ENCODE measurements around the gene TLE7.

Gene TLE7

DNA sequence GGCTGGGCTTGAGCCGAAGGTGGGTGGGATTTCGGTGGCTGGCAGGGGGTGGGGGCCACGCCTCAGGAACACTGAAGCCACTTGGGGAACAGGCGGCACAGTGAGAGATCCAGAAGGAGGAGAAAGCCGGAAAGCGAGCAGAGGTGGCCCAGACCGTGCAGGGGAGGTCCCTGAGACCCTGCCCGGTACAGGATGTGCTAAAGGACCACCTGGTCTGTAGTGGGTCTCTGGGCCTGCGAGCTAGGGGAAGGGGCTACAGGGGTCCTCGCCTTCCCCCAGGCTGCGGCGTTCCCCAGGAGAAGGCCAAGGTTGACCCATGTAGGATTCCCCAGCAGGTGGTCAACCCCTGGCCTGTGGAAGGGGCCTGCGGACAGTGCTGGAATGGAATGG, at the start of gene TLE7:
TSS of gene TLE7 (minus strand) at position 4 of the 390 bp plus-strand sequence. CDS start 8,730 bp downstream, outside the sequence.
- DNase-seq: no peak

DNA sequence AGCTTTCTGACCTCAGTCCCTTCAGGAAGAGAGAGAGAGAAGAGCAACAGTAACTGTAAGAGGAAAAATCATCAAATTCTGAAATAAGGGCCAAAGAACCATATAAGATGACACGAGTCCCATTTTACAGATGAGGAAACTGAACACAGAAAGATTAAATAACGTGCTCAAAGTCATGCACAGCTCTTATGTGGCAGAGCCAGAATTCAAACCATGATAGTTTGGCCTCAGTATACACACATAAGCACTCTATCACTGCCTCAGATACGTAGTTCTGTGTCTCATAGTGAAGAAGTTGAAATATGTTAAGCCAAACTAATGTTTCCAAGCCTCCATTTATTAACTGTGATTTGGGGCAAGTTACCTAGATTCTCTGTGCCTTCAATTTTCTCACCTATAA, 49.2 kb upstream of the TLE7 start:
- DNase-seq: no peak

DNA sequence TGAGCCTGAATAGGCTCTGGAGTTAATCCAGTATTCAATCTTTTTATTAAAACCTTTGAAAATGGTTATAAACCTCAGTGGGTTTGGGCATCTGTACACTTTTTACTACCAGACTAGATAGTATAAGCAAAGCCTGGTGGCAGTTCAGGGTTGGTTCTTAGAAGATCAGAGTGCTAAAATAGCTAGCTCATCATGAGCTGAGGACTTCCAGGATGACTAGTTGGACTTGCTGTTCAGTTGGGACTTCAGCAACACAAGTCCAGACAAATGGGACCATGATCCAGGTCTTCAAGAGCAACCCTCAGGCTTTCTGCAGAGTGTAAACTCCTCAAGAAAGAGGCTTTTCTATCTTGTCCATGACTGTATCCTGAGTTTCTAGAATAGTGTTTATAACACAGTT, 48.5 kb upstream of the TLE7 start:
- no peak for DNase-seq

DNA sequence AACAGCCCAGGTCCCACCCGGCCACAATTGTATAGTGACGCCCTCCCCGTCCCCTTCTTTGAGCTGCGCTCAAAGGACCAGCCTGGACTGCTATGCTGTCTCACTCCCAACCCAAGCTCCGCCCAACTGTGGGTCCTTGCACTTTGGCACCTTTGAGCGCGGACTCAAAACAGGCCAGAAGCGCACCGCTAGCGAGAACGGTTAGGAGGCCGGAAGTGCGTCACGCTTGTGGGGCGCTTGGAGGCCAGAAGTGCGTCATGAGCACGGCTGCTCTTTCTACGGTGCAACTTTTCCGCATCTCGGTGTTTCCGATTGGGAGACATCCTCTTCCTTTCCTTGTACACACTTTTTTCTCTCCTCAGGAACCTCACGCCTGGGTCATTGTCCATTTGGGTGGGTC, 47.3 kb upstream of the TLE7 start, which contains the start of gene ZNF19:
TSS of gene ZNF19 (minus strand) at position 203 of the 400 bp plus-strand sequence. CDS start 7,210 bp downstream, outside the sequence.
- DNase-seq: no peak

DNA sequence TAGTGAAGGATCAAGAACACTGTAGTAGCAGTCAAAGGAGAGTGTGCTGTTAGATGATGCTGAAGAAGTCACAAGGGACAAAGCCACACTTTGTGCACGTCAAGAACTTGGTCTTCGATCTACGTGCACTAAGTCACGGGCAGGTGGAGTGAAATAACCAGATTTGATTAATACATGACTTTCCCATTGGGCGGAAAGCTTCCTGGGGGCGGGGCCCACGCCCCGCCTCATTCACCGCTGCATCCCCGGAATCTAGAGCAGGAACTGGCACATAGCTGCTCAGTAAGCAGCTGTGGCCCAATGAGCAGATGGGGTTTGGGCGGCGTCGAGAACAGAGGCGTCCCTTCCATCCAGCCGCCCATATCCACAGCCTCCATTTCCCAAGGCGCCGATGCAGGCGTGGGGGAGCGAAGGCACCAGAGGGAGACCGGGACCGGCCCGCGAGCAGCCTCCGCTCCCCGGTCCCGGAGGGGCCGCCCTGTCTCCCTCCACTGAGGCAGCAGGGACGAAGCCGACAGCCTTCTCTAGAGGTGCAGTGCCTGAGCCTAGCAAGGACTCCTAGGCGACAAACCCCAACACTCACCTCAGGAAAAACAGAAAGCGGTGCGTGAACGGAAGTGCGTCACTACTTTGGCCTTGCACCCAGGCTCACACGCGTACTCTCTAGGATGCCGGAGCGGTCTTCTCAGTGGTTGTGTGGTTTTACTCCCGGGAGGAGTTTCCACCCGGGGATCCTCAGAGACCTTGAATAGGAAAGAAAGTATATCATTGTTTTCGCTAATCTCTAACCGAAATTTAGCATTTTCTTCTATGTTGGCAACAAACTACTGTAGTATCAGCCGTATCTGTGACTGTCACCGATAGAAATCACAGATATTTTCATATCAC, 42.4 kb upstream of the TLE7 start:
- peak; percentile 93 for DNase-seq

DNA sequence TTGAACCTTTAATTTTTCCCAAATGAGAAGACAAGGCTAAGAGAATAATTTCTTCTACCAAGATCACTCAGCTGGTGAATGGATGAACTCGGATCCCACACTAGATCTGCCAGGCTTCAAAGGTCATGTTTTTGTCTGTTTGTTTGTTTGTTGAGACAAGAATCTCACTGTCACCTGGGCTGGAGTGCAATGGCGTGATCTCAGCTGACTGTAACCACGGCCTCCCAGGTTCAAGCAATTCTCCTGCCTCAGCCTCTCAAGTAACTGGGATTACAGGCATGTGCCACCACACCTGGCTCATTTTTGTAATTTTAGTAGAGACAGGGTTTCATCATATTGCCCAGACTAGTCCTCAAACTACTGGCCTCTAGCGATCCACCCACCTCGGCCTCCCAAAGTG, 40.7 kb upstream of the TLE7 start:
- no peak for DNase-seq

DNA sequence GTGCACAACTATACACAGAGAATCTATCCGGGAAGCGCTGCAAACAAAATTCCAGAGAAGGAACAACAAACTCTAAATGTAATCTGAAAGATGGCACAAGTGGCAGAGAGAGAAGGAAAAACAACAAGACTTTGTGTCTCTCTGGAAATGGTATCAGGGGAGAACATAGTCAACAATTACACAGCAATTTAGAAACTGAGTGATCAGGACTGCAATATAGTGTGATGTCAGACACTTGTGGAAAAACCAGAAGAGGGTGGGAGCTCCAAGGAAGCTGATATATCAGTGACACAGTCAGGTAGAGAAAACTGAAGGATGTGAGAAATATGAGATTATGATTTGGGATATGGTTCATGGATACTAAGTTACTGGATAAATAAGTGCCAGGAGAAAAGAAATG, 39.1 kb upstream of the TLE7 start:
- DNase-seq: no peak

DNA sequence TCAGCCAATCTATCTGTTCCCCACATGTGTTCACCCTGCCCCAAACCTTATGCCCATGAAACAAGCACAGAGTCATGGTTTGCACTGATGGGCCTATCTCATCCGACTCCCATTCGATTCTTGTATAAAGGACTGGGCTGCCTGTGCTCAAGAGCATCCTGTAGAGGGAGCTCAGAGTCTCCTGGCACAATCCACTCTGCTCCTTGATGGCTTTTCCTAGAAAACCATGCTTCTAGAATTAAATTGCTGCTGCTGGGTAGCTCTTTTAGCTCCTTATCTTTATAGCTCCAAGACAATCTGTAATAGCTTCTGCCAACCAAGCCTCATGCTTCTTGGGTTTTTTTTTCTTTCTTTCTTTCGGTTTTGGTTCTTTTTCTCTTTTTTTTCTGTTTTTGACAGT, 37.6 kb upstream of the TLE7 start:
- peak; percentile 27 for DNase-seq

DNA sequence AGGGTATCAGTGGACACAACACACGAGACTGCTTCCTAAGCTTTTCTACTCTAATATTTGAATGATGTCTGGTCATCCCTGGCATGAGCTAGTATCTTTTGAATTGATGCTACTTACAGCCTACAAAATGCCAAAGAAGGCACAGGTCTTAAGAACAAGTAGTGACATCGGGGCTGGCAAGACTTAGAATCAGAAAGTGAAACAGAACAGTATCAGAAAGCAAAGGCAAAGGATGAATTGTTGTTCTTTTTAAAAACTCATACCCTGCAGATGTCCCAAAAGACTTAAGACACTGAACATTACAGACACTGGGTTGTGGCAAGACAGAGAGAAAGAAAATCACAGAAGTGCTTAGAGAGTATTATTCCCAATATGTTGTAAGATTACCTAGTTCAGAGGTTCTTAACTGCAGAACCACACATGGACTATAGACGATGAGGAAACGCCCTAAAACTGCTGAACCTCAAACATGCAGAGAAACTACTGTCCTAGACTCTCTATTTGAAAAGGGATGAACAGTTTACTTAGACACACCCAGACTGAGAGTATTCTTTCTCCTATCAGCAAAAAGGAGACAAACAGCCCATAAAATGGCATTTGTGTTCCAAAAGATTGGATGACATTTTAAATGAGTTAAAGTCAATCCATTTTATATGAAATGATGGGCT, 34.7 kb upstream of the TLE7 start:
- DNase-seq: no peak

DNA sequence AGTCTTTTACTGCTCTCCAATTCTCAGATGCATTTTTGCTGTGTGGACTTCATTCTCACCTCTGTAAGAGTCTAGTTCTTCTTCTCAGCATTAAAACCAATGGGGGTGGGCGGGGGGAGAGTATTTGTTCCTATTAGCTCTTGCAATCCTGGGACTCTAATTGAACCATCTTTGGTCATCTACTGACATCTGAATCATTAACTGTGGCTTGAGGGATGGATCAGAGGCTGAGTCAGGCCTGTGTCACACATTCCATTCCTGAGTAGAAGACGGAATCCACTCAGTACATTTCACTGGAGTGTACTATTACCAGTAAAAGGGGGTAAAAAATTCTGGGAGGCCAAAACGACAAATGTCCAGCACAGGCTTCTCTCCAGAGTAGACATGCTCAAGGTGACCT, 33.0 kb upstream of the TLE7 start:
- no peak for DNase-seq

DNA sequence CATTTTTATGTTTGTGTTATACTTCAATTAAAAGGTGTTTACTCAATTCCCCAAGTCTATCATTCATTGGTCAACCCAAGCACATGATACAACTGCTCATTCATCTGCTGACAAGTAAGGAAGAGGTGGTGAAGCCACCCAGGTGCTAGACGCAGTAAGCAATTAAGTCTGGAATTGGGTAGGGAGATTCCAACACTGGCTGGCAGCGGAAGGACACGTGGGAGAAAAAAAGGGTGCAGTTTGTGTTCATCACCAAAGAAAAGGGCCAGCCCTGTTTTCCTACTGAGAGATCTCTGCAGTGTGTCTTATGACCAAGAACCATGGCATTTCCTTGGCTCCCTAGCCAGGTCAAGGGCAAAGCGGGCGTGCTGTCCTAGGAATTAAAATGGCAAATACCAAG, 32.0 kb upstream of the TLE7 start:
- no peak for DNase-seq

DNA sequence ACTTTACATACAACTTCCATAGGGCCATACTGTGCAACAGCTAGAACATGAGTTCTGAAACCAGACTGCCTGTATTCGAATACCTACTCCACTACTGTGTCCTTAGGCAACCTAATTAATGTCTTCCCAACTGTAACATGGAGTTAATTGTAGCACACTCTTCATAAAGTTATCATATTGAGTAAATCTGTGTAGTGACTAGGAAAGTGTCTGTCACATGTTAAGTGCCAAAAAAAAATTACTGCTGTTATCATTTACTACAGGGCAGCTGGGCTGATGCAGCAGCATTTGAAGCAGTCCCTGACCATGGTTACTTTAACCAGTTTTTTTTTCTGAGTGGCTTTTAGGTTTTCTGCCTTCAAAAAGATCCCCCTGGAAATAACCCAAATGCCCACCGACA, 31.1 kb upstream of the TLE7 start:
- no peak for DNase-seq

DNA sequence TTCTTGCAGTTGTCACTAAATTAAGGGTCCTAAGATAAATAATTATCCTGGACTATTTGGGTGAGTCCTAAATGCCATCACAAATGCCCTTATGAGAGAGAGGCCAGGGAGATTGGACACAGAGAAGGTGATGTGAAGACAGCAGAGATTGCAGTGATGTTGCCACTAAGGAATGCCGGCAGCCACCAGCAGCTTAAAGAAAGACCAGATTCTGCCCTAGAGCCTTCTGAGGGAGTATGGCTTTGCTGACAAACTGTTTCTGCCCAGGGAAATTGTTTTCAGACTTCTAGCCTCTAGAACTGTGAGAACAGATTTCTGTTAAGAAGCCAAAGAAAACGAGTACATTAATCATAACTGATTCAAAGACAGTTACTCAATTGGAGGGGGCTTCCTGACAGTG, 30.2 kb upstream of the TLE7 start:
- no peak for DNase-seq

DNA sequence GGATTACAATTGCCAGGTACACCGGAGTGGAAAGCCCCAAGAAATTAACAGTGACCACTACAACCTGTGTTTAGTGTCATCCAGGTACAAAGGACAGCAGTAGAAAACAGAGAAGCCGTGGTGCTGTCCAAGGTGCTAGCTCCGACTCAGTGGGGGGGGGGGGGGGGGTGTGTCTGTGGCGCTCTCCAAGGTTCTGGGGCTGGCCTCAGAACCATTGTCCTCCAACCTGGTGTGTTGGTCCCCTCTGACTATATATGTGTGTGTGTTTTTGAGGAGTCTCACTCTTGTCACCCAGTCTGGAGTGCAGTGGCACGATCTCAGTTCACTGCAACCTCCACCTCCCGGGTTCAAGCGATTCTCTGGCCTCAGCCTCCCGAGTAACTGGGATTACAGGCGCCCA, 26.0 kb upstream of the TLE7 start:
- DNase-seq: no peak

DNA sequence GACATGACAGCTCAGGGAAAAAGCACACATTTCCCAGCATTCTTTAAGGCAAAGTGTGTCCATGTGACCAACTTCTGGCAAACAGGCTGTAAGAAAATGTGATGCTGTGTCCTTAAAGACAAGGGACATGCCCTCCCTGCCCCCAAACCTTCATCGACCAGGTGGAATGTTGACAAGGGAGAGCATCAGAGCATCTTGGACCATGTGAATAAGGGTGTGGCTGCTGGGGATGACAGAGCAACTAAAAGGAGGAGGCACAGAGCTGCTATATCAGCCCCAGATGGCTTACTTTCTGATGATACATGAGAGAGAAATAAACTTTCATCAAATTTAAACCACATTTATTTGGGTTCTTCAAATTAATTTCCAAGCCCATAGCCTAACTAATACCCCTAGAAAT, 22.4 kb upstream of the TLE7 start:
- DNase-seq: no peak

DNA sequence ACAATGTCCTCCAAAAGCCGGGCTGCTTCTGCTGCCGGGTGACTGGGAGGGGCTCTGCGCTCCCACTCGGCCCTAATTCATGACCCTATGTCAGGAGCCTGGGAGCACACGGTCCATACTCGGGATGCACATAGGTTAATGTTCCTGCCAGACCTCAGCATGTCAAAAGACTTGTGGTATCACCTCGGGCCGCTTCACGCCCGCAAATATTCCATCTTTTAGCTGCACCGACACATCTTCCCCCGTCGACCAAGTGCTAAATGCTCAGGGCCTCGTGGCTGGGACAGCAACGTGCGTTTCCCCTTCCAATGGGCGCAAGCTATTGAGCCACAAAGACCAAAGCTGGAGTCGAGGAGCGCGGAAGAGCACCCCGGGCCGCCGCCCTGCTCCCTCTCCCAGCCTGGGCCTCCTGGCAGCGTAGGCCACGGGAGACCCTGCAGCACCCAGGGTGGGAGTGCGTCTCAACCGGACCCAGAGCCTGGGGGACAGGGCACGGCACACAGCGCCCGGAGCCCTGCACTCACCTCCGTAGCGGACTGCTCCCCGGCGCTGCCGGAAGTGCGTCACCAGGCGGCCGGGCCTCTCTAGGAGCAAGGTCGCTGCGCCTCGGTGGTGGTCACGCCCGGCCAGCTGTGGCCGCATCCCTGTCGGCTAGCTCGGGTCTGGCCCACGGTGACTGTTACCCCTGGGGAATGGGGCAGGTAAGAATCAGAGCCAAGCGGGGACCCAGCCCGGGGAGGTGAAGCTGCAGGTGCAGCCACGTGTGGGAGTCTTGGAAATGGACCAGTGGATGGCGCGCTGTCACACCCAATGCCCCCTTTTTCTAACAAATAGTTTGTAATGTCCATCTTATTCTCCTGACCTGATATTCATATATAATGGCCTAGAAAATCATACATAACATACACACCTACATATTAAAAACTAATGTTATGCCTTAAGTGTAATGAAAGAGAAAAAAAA, 20.1 kb upstream of the TLE7 start, which contains the start of gene ZNF23:
TSS of gene ZNF23 (minus strand) at position 562 of the 963 bp plus-strand sequence. CDS start 5,451 bp downstream, outside the sequence.
- peak; percentile 88 for DNase-seq

DNA sequence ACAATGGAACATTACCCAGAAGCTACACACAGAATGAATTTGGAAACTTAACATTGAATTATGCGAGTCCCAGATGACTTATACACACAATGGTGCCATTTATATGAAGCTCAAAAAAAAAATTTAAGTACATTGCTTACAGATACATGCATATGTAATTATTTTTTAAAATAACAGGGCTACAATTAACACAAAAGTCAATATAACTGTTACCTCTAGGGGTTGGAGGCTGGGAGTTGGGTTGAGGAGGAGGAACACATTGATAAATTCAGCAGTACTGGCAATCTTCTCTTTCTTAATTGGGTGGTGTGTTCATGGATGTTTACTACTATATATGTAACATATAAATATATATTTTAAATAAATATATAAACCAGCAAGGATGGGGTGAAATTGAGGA, 19.1 kb upstream of the TLE7 start:
- no peak for DNase-seq

DNA sequence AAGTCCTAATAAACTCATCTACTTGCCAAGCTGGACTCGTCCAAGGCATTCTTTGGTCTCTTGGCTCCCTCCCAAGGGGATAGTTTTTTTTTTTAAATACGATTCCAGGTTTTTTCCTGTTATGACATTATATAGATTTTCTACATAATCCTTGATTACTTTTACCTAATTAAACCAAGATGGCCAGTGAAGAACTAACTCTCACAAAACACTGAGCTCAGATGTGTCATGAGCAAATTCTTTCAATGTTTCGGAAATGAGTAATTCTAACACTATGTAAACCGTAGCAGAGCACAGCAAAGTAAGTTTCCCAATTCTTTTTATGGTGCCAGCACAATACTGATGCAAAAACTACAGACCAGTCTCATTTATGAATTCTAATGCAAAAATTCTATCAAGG, 18.4 kb upstream of the TLE7 start:
- DNase-seq: no peak

DNA sequence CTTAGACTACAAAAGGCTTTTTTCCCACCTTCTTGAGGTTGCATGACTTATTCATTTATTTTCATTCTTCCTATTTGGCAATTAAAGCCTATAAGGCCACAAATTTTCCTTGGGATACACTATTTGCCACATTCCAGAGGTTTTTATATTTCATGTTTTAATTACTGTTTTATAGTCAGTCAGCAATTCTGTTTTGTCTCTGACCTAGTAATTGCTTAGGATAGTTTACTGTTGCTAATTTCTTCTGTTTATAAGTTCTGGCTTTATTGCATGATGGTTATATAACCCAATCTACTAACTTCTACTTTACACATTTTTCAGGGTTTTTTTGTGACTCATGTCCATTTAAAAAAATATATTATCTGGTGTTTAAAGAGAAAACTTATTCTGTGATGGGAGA, 17.7 kb upstream of the TLE7 start:
- DNase-seq: no peak

DNA sequence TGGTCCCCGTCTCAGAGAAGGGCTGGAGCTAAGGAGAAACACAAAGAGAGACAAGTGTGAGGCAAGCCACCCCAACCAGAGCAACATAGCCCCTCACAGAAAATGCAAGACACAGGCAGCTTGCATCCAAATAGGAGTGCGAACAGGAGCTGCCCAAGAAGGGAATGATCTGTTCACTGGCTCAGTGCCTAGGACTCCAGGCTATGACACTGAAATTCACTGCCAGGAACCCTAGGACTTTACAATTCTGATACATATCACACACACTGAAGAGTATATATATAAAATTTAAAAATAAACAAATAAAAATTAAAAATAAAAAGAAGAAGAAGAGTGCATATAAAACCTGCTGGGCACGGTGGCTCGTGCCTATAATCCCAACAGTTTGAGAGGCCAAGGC, 14.9 kb upstream of the TLE7 start:
- no peak for DNase-seq

DNA sequence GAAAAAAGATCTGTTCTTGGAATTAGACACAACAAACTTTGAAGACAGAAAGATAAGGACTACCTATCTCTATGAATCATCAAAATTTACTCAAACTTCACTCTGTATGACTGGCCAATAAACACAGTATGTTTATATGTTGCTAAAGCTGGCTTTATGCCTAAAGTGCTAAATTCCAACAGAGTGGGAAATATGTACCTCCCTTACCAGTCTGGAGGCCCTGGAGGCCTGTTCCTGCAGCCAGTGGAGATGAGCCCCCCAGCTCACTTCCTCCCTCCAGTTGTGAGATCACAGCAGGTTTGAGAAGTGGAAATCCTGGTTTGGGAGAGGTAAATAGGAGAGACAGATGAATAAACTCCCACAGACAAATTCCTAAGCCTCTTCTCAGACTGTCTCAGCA, 11.2 kb upstream of the TLE7 start:
- no peak for DNase-seq

DNA sequence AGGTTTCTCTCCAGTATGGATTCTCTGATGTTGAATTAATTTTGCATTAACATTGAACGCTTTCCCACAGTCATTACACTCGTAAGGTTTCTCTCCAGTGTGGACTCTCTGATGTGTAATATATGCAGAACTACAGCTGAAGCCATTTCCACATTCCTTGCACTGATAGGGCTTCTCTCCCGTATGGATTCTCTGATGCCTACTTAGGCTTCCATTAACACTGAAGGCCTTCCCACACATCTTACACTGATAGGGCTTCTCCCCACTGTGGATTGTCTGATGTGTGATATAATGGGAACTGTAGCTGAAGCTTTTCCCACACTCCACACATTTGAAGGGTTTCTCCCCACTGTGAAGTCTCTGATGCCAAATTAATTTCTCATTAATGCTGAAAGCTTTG, 7.2 kb upstream of the TLE7 start:
- no peak for DNase-seq

DNA sequence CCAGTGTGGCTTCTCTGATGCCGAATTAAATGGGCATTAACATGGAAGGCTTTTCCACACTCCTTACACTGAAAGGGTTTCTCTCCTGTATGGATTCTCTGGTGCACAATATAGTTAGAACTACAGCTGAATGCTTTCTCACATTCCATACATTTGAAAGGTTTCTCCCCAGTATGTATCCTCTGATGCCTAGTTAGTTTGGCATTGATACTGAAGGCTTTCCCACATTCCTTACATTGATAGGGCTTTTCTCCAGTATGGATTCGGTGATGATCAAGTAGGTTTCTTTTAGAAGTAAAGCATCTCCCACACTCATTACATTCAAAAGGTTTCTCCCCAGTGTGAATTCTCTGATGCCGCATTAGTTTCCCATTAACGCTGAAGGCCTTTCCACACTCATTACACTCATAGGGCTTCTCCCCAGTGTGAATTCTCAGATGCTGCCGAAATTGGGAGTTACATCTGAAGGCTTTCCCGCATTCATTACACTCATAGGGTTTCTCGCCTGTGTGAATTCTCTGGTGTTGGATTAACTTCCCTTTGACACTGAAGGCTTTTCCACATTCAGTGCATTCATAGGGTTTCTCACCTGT, 6.5 kb upstream of the TLE7 start:
- no peak for DNase-seq

All from midbrain (tissue), 1 donor.